SHP77 (cell line): Measurements from ENCODE around the gene SAMD11.
A peak's percentile ranks its signal among the peaks of the same experiment; 100 is the strongest.
"Not testable (repeated sequence)": the region's sequence is repeated elsewhere in the genome, so short reads cannot be mapped to it uniquely, and the experiment has no call there.

ENCODE experiments used
- DNase-seq, 2 experiments: peaks; one replicate each; lab custom pipeline; 2025; lab: John Stamatoyannopoulos, UW

Gene SAMD11, protein sequence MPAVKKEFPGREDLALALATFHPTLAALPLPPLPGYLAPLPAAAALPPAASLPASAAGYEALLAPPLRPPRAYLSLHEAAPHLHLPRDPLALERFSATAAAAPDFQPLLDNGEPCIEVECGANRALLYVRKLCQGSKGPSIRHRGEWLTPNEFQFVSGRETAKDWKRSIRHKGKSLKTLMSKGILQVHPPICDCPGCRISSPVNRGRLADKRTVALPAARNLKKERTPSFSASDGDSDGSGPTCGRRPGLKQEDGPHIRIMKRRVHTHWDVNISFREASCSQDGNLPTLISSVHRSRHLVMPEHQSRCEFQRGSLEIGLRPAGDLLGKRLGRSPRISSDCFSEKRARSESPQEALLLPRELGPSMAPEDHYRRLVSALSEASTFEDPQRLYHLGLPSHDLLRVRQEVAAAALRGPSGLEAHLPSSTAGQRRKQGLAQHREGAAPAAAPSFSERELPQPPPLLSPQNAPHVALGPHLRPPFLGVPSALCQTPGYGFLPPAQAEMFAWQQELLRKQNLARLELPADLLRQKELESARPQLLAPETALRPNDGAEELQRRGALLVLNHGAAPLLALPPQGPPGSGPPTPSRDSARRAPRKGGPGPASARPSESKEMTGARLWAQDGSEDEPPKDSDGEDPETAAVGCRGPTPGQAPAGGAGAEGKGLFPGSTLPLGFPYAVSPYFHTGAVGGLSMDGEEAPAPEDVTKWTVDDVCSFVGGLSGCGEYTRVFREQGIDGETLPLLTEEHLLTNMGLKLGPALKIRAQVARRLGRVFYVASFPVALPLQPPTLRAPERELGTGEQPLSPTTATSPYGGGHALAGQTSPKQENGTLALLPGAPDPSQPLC

GRCh38 chr1:923131-923990 is at the start of gene SAMD11:
Gene SAMD11, plus strand, starts transcription at chr1:923923. Its CDS starts 509 bp downstream, at chr1:924432.
- peak; percentile 47 to 53 for DNase-seq

DNA sequence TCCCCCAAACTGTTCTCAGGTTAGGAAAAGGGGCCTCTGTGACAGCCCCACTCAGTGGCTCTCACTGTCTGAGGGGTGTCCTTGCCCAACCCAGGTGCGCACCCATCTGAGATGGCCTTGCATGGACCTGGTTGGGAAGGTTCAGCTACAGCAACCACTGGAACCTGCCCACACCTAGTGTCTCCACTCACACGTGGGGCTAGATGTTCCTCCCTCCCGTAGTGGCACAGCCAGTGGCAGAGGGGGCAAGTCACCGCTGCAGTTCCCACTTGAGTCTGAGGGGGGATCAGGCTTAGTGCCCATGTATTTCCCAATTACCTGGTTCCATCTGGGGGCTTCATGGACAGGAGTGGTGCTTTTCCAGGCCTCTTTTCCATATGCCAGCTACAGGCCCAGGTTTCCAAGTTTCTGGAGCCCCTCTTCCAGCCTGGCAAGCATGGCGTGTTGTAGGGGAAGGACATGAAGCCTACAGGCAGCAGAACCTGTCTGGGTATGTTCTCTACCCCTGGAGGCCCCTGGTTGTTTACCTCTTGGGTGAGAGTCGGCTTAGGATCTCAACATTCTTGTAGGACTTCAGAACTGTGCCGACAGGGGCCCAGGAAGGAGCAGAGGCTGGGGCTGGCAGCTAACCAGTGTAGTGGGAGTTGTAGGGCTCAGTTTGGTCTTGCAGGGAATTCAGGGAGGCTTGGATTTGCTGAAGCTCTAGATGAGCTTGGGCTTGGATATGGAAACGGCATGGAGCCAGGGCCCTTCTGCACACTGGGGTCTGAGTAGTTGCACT is 47.1 kb upstream of the SAMD11 start:
- DNase-seq, result not testable (repeated sequence)

DNA sequence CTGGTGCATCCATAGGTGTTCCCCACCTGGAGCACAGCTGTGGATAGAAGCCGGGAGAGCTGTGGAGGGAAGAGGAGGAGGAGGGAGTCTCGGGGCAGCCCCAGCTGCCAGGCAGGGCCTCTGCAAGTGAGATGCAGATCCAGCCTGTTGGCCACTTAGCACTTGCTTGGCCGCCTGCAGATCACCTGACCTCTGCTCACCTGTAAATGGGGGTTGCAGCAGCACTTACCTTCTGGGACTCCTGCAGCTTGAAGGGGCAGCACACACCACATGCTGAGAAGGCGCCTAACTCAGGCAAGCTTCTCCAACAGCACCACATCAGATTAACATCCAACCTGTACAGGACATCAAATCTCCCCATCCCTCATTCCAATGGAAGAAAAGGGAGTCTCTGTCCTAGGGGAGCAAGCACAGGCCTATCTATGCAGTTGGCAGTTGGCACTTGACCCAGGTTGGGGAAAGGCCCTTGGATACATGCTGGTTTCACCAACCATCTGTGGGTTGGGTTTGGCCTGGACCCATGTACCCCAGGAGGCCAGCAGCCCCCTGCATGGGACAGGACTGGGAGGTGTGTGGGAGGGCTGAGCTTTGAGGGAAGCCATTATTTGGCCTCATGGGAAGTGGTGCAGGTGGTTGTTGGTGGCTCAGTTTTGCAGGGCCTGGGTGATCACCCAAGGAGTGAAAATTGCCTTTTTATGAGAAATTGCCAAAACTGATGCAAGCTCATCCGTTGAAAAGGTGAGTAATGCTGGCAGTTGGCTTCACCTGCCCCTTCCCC is 46.3 kb upstream of the SAMD11 start:
- DNase-seq, result not testable (repeated sequence)

- not testable (repeated sequence) for DNase-seq
Observed at GRCh38 chr1:880511-880910, 43.2 kb upstream of the SAMD11 start.

- DNase-seq, result not testable (repeated sequence)
Observed at GRCh38 chr1:880915-881314, 42.8 kb upstream of the SAMD11 start.

GRCh38 chr1:886311-886710 is 37.4 kb upstream of the SAMD11 start:
- no peak for DNase-seq

DNA sequence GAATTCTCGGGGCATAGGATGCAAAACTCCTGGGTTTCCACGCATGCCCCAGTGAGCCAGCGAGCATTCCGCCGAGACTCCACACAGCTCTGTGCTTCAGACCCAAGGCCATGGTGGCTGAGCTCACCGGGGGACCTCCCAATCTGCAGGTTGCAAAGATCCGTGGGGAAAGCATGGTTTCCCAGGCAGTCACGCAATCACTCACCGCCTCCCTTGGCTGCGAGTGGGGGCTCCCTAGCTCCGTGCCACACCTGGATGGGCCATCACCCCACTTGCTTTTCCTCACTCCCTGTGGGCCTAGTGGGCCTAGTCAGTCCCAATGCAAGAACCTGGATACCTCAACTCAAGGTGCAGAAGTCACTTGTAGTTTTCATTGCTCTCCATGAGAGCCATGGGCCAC is 37.0 kb upstream of the SAMD11 start:
- no peak for DNase-seq

DNA sequence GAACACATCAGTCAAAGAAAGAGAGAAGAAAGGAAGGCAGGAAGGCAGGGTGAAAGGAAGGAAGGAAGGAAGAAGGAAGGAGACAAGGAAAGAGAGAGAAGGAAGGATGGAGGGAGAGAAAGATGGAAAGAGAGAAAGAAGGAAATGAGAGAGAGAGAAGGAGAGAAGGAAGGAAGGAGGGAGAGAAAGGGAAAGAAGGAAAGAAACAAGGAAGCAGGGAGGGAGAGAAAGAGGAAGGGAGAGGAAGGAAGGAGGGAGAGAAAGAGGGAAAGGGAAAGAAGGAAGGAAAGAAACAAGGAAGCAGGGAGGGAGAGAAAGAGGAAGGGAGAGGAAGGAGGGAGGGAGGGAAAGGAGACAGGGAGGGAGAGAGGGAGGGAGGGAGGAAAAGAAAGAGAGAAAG is 35.4 kb upstream of the SAMD11 start:
- DNase-seq, result no peak

GRCh38 chr1:889774-890173 is 33.9 kb upstream of the SAMD11 start:
- not testable (repeated sequence) for DNase-seq

GRCh38 chr1:890234-890633 is 33.5 kb upstream of the SAMD11 start:
- DNase-seq, result not testable (repeated sequence)

DNA sequence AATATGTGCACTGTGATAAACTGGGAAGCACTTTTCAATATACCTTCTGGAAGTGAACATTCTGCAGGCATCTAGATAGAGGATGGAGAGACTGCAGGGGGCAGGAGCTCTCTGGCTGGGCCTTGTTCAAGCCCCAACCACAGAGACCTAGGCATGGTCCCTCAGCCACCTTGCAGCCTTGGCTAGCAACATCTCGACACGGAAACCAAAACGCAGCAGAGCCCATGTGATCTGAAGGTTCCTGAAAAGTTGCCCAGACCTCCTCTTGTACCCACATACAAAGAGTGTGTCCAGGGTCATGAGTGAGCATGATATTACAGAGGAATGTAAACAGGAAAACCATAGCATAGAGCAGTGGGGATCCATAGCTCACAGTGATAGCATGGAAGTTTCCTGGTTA is 33.1 kb upstream of the SAMD11 start:
- DNase-seq, result no peak

DNA sequence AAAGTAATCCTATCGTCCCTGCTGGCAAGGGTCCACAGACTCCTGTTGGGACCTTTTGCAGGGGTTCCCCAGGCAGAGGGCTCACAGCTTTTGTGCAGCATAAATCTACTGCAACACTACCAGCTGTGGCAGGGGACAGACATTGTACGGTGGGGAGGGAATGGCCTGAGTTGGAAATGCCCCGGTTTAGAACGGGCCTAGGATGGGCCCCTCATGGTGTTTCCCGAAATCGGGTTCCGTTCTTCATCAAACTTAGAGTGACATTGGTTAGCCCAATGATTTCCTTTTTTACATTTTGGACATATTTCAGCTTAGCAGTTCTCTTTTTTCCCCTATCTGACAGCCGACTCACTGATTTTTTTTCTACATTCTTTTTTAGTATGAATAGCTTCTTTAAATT is 26.5 kb upstream of the SAMD11 start:
- no peak for DNase-seq

- DNase-seq, result not testable (repeated sequence)
Observed at GRCh38 chr1:897951-898350, 25.8 kb upstream of the SAMD11 start.

GRCh38 chr1:899636-900317 is 23.9 kb upstream of the SAMD11 start:
- DNase-seq, result no peak

DNA sequence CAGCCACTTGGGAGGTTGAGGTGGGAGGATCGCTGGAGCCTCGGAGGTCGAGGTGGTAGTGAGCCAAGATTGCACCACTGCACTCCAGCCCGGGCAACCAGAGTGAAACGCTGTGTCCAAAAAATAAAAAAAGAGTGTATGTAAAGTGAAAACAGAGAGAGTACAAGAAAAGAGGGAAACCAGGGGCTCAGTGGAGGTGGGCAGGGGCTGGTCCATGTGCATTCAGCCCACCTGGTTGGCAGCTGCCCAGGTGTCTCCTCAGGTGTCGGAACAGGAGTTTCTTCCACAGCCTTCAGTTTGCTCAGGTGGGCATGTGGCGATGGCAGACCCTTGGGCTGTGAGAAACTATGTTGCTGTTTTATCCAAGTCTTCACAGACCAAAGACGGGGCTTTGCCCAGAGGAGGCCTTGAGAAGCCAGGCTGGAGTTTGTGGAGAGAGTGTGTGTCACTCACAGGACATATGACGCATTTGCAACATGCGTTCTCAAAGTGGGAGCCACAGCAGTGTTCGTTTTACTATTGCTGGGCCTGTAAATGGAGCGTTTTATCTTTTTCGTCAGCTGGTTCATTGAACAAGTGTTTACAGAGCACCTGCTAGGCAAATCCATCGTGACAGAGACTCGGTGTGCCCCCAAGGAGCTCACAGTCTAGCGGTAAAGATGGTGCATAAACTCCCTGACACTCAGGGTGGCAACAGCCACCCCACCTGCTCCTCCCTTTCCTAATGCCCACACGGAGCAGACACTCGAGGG is 22.4 kb upstream of the SAMD11 start:
- DNase-seq, result no peak

DNA sequence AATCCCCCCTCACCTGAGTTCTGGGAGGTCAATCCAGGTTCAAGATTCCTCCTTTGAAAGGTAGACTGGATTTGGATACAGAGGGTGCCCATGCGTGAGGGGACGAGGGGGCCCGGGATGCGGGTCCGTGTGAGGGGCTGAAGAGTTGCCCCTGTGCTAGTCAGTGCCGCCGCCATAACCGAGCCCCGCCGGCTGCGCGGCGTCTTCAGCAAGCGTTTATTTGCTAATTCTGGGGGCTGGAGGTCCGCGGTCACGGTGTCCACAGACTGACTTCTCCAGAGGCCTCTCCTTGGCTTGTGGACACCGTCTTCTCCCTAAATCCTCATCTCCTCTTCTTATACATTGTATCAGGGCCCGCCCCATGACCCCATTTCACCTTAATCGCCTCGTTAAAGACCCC is 20.9 kb upstream of the SAMD11 start:
- no peak for DNase-seq

DNA sequence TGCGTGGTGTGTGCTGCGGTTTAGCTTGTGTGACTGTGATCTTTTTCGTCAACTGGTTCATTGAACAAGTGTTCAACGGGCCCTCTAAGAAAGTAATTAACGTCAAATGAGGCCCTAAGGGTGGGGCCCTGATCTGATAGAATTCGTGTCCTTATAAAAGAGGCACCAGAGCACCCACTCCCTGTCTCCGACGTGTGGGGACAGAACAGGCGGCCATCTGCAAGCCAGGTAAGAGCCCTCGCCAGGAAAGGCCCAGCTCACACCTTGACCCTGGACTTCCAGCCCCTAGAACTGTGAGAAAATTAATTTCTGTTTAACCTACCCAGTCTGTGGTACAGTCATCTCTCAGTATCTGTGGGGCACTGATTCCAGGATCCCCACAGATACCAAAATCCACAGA is 20.4 kb upstream of the SAMD11 start:
- no peak for DNase-seq

GRCh38 chr1:903721-904271 is 19.9 kb upstream of the SAMD11 start:
- DNase-seq, result no peak
